Retinal pigment epithelial cell (primary cell): ENCODE measurements around the gene STAB2.

Experiments used
- DNase-seq: peaks from one replicate; pipeline ENCODE4 v3.0.0-alpha.2; 2010; ENCODE audit warnings: low read depth
- H3K4me3 ChIP-seq: 2 replicates; pipeline ENCODE4 v1.5.1; 2011; ENCODE audit warnings: mild to moderate bottlenecking, low read length, control low read depth, moderate library complexity
- CTCF ChIP-seq: conservative IDR thresholded peaks from 2 replicates; pipeline ENCODE4 v1.5.1; 2011; ENCODE audit warnings: low read depth, low read length, control low read depth, inconsistent platforms

STAB2 gene

GRCh38 chr12:103635419-103635818, 48.3 kb downstream of the STAB2 start:
- DNase-seq = no peak
- no peak for TF ChIP-seq CTCF
- H3K4me3 ChIP-seq = no peak overlapping the region

DNA sequence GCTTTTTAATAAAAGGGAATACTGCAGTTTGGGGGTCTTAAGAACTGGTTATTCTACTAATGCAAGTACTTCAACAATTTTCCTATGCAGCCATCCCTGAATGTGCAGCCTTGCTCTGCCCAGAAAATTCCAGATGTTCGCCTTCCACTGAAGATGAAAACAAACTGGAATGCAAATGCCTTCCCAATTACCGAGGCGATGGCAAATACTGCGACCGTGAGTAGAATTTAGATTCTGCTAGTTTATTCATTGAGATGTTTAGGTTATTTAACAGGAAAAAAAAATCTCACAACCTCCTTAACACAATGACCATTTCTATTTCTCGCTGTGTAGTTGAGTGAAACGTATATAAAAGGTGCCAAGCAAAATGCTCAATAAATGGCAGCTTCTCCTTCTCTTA, 49.9 kb downstream of the STAB2 start:
- no peak overlapping the region for H3K4me3 ChIP-seq
- no peak for DNase-seq
- no peak for TF ChIP-seq CTCF

GRCh38 chr12:103637429-103637828, 50.4 kb downstream of the STAB2 start:
- TF ChIP-seq CTCF = no peak
- no peak overlapping the region for H3K4me3 ChIP-seq
- no peak for DNase-seq

DNA sequence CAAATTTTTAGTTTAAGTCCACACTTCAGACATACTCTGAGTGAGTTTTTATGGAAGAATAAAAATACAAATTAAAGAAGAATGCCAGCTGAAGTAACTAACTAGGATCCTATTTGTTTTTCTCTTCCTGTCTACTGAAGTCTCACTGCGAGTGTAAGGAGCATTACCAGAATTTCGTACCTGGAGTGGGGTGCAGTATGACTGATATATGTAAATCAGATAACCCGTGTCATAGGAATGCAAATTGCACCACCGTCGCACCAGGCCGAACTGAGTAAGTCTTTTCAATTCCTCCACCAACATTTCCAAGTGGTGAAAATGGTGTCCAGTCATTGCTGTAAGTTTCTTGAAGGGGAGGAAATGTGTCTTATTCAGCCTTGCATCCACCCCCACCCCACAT, 52.9 kb downstream of the STAB2 start:
- no peak overlapping the region for H3K4me3 ChIP-seq
- DNase-seq = no peak
- TF ChIP-seq CTCF = no peak

- H3K4me3 ChIP-seq = no peak overlapping the region
- TF ChIP-seq CTCF = no peak
- no peak for DNase-seq
Measured at GRCh38 chr12:103640410-103640809, 53.3 kb downstream of the STAB2 start.

- no peak overlapping the region for H3K4me3 ChIP-seq
- no peak for DNase-seq
- TF ChIP-seq CTCF = no peak
Measured at GRCh38 chr12:103640831-103641230, 53.8 kb downstream of the STAB2 start.

DNA sequence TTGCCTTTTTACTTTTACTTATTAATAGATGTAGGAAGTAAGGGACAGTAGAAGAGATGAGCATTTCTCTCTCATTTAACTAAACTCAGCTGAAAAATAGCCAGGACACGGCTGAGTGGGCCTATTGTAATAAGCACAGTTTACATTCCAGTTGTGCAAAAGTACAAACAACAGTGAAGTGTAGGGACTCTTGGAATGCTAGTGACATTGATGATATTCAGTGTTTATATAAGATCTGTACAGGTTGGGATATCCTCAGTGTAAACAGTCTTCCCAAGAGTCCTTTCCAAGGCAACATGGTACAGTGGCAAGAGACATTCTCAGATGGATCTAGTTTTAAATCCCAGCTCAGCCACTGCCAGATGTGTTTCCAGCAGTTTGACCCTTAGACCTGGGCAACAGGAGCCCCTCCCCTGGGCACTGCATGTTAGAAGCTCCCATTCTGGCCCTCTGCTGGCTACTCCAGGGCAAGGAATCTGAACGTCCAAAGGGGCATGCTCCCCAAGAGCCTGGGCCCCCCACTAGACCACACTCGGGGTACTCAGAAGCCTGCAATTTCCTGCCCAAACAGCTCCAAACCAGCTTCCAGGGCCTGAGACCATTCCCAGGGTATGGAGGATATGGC, 55.3 kb downstream of the STAB2 start:
- no peak overlapping the region for H3K4me3 ChIP-seq
- no peak for DNase-seq
- TF ChIP-seq CTCF = no peak
